Body of pancreas (tissue), 4 donors: Measurements from ENCODE around the gene KCNQ1OT1. TPM values are rescaled to one million over a fixed set of nuclear protein-coding genes. Genes with fewer than 3 reads are reported as not detected.

Experiments used
- ATAC-seq: fragments of 150-250 bp; one replicate; pipeline ENCODE4 v1.9.1; 2016
- DNase-seq, 4 donors: peaks; one replicate each; pipeline ENCODE4 v3.0.0-alpha.2; 2019
- H3K27ac ChIP-seq, 4 donors: fragments of 200-600 bp; sonication (generic); 1 replicate in 3 of 4; 2 replicates in 1 of 4; pipeline versions ENCODE4 v1.5.1 to v1.6.1; 2016 to 2019; ENCODE audit warnings: mild to moderate bottlenecking in 1 of 4, mixed read lengths in 1 of 4, moderate library complexity in 1 of 4
- H3K27me3 ChIP-seq, 2 donors: fragments of 200-600 bp; sonication (generic); one replicate each; pipeline ENCODE4 v1.6.0; 2016; ENCODE audit warnings: mild to moderate bottlenecking in 1 of 2
- H3K36me3 ChIP-seq, 2 donors: fragments of 200-600 bp; sonication (generic); replicated peaks in 1 of 2; 2 replicates each; pipeline ENCODE4 v1.5.1; 2016; ENCODE audit warnings: low read depth in 2 of 2; ENCODE audit not compliant: insufficient read depth in 1 of 2
- H3K4me1 ChIP-seq: fragments of 200-600 bp; sonication (generic); one replicate; pipeline ENCODE4 v1.6.0; 2016
- H3K4me3 ChIP-seq, 2 donors: fragments of 200-600 bp; sonication (generic); 1 replicate in 1 of 2; 2 replicates in 1 of 2; pipeline ENCODE4 v1.5.1; 2016 to 2019
- H3K9me3 ChIP-seq, 3 donors: fragments of 200-600 bp; sonication (generic); 1 replicate in 2 of 3; 2 replicates in 1 of 3; pipeline ENCODE4 v1.5.1; 2016
- CTCF ChIP-seq, 7 experiments: fragments of 450-650 bp in 4 of 7; fragments of 200-600 bp in 3 of 7; sonication (generic) in 3 of 7; IDR thresholded peaks; one replicate each; pipeline ENCODE4 v1.5.1; 2016 to 2019; ENCODE audit warnings: antibody characterized with exemption in 7 of 7
- POLR2A ChIP-seq, 3 donors: fragments of 450-650 bp; IDR thresholded peaks; one replicate each; pipeline ENCODE4 v1.6.1; 2016; ENCODE audit warnings: antibody characterized with exemption in 3 of 3, mild to moderate bottlenecking in 2 of 3
- WGBS, 2 donors: methylation state at CpG; one replicate each; pipeline ENCODE4 v1.1.5; 2017; 5-methylcytosine and 5-hydroxymethylcytosine counted together
- intact Hi-C: fragments of 100-400 bp; cut with DNase I; formaldehyde crosslinking; loops from one replicate; pipeline ENCODE4 v1.15.1; 2023
- total RNA-seq, 2 donors: library from RNA; depleted of rRNA; stranded (reverse); fragments of >200 nt; gene quantifications; one replicate each; pipeline ENCODE4 v1.1.0, GENCODE V29; 2016

KCNQ1OT1 gene
- total RNA-seq, 2 donors from 2014 or later, result 3.6 to 9.2 TPM

GRCh38 chr11:2625183-2625582, 74.6 kb downstream of the KCNQ1OT1 start:
- no peaks in the 10 kb centered on the region for H3K36me3 ChIP-seq
- no peak overlapping the region for H3K27ac ChIP-seq
- H3K9me3 ChIP-seq, result peaks cover 0 to 2% (median 0%) of the 10 kb centered on the region in 3 donors
- DNase-seq (no peak), ATAC-seq (no peak)
- H3K27me3 ChIP-seq, result no peaks in the 10 kb centered on the region
- WGBS, 2 donors, result 63 to 74% methylated on average over 3 of the region's 3 CpGs
- H3K4me3 ChIP-seq, result no peak overlapping the region
- TF ChIP-seq POLR2A (IDR thresholded peaks at IDR 0.05), result no peak
- no peak for TF ChIP-seq CTCF (IDR thresholded peaks at IDR 0.05)
- intact Hi-C loops, result no loop called here
- H3K4me1 ChIP-seq, result no peaks in the 10 kb centered on the region

GRCh38 chr11:2621894-2622293, 77.9 kb downstream of the KCNQ1OT1 start:
- WGBS, 2 donors, result 33 to 58% methylated on average over 3 of the region's 3 CpGs
- ATAC-seq, result no peak

GRCh38 chr11:2612884-2613571, 86.8 kb downstream of the KCNQ1OT1 start:
- intact Hi-C loops, result no loop called here
- no peak overlapping the region for H3K27ac ChIP-seq
- DNase-seq, result no peak
- H3K9me3 ChIP-seq, result peaks cover 0 to 4% (median 0%) of the 10 kb centered on the region in 3 donors
- H3K27me3 ChIP-seq, result no peaks in the 10 kb centered on the region
- ATAC-seq, result no peak
- no peaks in the 10 kb centered on the region for H3K36me3 ChIP-seq
- 84 to 92% methylated on average over 4 of the region's 4 CpGs for WGBS, 2 donors
- no peak overlapping the region for H3K4me3 ChIP-seq
- H3K4me1 ChIP-seq, result no peaks in the 10 kb centered on the region
- no peak for TF ChIP-seq POLR2A (IDR thresholded peaks at IDR 0.05)
- no peak for TF ChIP-seq CTCF (IDR thresholded peaks at IDR 0.05)

More at GRCh38 chr11:2621894-2622293, 77.9 kb downstream of the KCNQ1OT1 start:
- Histone ChIP-seq H3K27ac (no peak overlapping the region), H3K4me3 (no peak overlapping the region), H3K4me1 (no peaks in the 10 kb centered on the region), H3K27me3 (no peaks in the 10 kb centered on the region), H3K36me3 (no peaks in the 10 kb centered on the region), H3K9me3 (no peaks in the 10 kb centered on the region)
- intact Hi-C loops, result no loop called here
- DNase-seq, result no peak
- TF ChIP-seq POLR2A (IDR thresholded peaks at IDR 0.05), result no peak
- no peak for TF ChIP-seq CTCF (IDR thresholded peaks at IDR 0.05)

- 95 to 98% methylated on average over 2 of the region's 2 CpGs for WGBS, 2 donors
- ATAC-seq, result no peak
- no peak for TF ChIP-seq POLR2A (IDR thresholded peaks at IDR 0.05)
- TF ChIP-seq CTCF (IDR thresholded peaks at IDR 0.05), result no peak
These were observed 90.4 kb downstream of the KCNQ1OT1 start for GRCh38 chr11:2609345-2609744.

More at GRCh38 chr11:2609345-2609744, 90.4 kb downstream of the KCNQ1OT1 start:
- DNase-seq, result no peak
- Histone ChIP-seq H3K4me3 (no peak overlapping the region), H3K4me1 (no peaks in the 10 kb centered on the region), H3K9me3 (peaks cover 0 to 4% (median 0%) of the 10 kb centered on the region in 3 donors), H3K27ac (no peak overlapping the region), H3K36me3 (no peaks in the 10 kb centered on the region), H3K27me3 (no peaks in the 10 kb centered on the region)
- intact Hi-C loops, result no loop called here
